Smooth muscle cell (in vitro differentiated cells): ENCODE measurements around the gene NSMCE1. TPM values are rescaled to one million over a fixed set of nuclear protein-coding genes. Genes with fewer than 3 reads are reported as not detected.

Experiments used
- DNase-seq: peaks from one replicate; lab custom pipeline; 2025; ENCODE audit not compliant: unreplicated experiment; lab: John Stamatoyannopoulos, UW
- H2AFZ ChIP-seq: fragments of 200-600 bp; sonication (generic); 2 replicates; pipeline ENCODE4 v1.6.0; 2016; ENCODE audit warnings: antibody characterized with exemption, low read depth, mild to moderate bottlenecking
- H3F3A ChIP-seq: fragments of 200-600 bp; sonication (generic); 2 replicates; pipeline ENCODE4 v1.6.0; 2017; ENCODE audit warnings: antibody characterized with exemption, low read depth
- H3K27ac ChIP-seq: fragments of 200-600 bp; sonication (generic); 2 replicates; pipeline ENCODE4 v1.5.1; 2016; ENCODE audit warnings: low read depth, mild to moderate bottlenecking
- H3K27me3 ChIP-seq: fragments of 200-600 bp; sonication (generic); 2 replicates; pipeline ENCODE4 v1.6.1; 2016; ENCODE audit warnings: low read depth, mild to moderate bottlenecking
- H3K36me3 ChIP-seq: fragments of 200-600 bp; sonication (generic); 2 replicates; pipeline ENCODE4 v1.5.1; 2016; ENCODE audit warnings: low read depth
- H3K4me1 ChIP-seq: fragments of 200-600 bp; sonication (generic); 2 replicates; pipeline ENCODE4 v1.5.1; 2016; ENCODE audit warnings: low read depth
- H3K4me2 ChIP-seq: fragments of 200-600 bp; sonication (generic); 2 replicates; pipeline ENCODE4 v1.6.0; 2016; ENCODE audit warnings: mild to moderate bottlenecking
- H3K4me3 ChIP-seq: fragments of 200-600 bp; sonication (generic); 2 replicates; pipeline ENCODE4 v1.5.1; 2016; ENCODE audit warnings: mild to moderate bottlenecking
- H3K79me2 ChIP-seq: fragments of 200-600 bp; sonication (generic); 2 replicates; pipeline ENCODE4 v1.6.0; 2016; ENCODE audit warnings: low read depth, mild to moderate bottlenecking
- H3K9ac ChIP-seq: fragments of 200-600 bp; sonication (generic); 2 replicates; pipeline ENCODE4 v1.6.0; 2016; ENCODE audit warnings: low read depth
- H3K9me3 ChIP-seq: fragments of 200-600 bp; sonication (generic); replicated peaks from 2 replicates; pipeline ENCODE4 v1.5.1; 2016; ENCODE audit warnings: low read depth
- H4K20me1 ChIP-seq: fragments of 200-600 bp; sonication (generic); 2 replicates; pipeline ENCODE4 v1.6.0; 2016; ENCODE audit warnings: low read depth
- CTCF ChIP-seq: fragments of 200-600 bp; sonication (generic); IDR thresholded peaks from 2 replicates; pipeline ENCODE4 v1.5.1; 2017; ENCODE audit warnings: borderline replicate concordance, mild to moderate bottlenecking, antibody characterized with exemption; ENCODE audit not compliant: insufficient read depth, poor library complexity, severe bottlenecking
- WGBS: methylation state at CpG from one replicate; pipeline ENCODE4 v1.1.7; 2016; ENCODE audit warnings: low lambda C conversion rate; 5-methylcytosine and 5-hydroxymethylcytosine counted together
- polyA plus RNA-seq: library from polyadenylated mRNA; unstranded; fragments of >200 nt; fragmentation: Nextera tagmentation; extraction: Ambion mirVana; gene quantifications from 2 replicates; pipeline ENCODE4 v1.2.1, GENCODE V29; 2016
- total RNA-seq: library from RNA; depleted of rRNA; stranded (reverse); fragments of >200 nt; gene quantifications from 2 replicates; pipeline ENCODE4 v1.2.3, GENCODE V29; 2014

NSMCE1 gene
- total and polyA plus RNA-seq, 2 experiments from 2014 or later: 36.9 to 59.1 TPM

- Histone ChIP-seq H4K20me1 (no peaks in the 10 kb centered on the region), H3K79me2 (no peaks in the 10 kb centered on the region), H3K9me3 (no peaks in the 10 kb centered on the region), H3K4me1 (no peaks in the 10 kb centered on the region), H3K4me2 (no peak overlapping the region), H3F3A (no peaks in the 10 kb centered on the region), H3K27ac (no peak overlapping the region), H3K4me3 (no peak overlapping the region), H2AFZ (no peak overlapping the region), H3K36me3 (no peaks in the 10 kb centered on the region), H3K9ac (no peak overlapping the region), H3K27me3 (no peaks in the 10 kb centered on the region)
- WGBS: 92% methylated on average over 27 of the region's 27 CpGs
- DNase-seq: no peak
- no peak for TF ChIP-seq CTCF
Observed at GRCh38 chr16:27225536-27226360, 42.8 kb downstream of the NSMCE1 start.

DNA sequence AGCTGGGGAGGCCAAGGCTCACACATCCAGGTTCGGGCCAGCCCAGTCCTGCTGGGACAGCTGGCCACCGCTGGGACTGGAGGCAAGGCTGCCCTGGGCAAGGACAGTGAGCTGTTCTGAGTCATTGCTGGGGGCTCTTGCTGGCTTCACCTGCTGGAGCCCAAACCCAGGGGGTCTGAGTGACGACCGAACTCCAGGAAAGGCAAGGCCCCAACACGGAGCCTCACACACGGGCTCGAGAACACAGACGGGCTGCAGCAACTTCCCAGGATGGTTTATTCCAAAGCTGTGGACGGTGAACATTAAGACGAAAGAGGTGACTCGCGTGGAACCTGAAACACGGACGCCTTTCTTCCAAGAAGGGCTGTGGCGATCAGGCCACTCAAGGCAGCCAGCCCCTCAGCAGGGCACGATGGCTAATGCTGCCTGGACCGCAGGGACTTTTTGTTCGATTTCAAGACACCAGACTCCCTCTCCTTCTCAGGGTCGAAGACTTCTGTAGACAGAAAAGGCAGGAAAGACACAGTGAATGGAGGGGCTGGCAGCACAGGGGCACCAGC is 43.8 kb downstream of the NSMCE1 start:
- Histone ChIP-seq H3K9ac (no peak overlapping the region), H3K36me3 (no peaks in the 10 kb centered on the region), H2AFZ (no peak overlapping the region), H3K27me3 (no peaks in the 10 kb centered on the region), H4K20me1 (no peaks in the 10 kb centered on the region), H3K27ac (no peak overlapping the region), H3K79me2 (no peaks in the 10 kb centered on the region), H3K9me3 (no peaks in the 10 kb centered on the region), H3K4me3 (no peak overlapping the region), H3K4me1 (no peaks in the 10 kb centered on the region), H3F3A (no peaks in the 10 kb centered on the region), H3K4me2 (no peak overlapping the region)
- TF ChIP-seq CTCF: no peak
- 84% methylated on average over 19 of the region's 19 CpGs for WGBS
- DNase-seq: no peak

GRCh38 chr16:27224271-27224737 is 44.3 kb downstream of the NSMCE1 start:
- H3K4me3 ChIP-seq: no peak overlapping the region
- H4K20me1 ChIP-seq: no peaks in the 10 kb centered on the region
- H3K79me2 ChIP-seq: no peaks in the 10 kb centered on the region
- H3K9me3 ChIP-seq: no peaks in the 10 kb centered on the region
- H3K36me3 ChIP-seq: no peaks in the 10 kb centered on the region
- H3K4me1 ChIP-seq: no peaks in the 10 kb centered on the region
- TF ChIP-seq CTCF: no peak
- H3F3A ChIP-seq: no peaks in the 10 kb centered on the region
- no peak overlapping the region for H3K4me2 ChIP-seq
- H3K27ac ChIP-seq: no peak overlapping the region
- H3K27me3 ChIP-seq: no peaks in the 10 kb centered on the region
- 97% methylated on average over 14 of the region's 14 CpGs for WGBS
- no peak overlapping the region for H2AFZ ChIP-seq
- no peak for DNase-seq
- no peak overlapping the region for H3K9ac ChIP-seq
